ENCODE measurements around the gene OLIG1. TPM values are rescaled to one million over a fixed set of nuclear protein-coding genes. Genes with fewer than 3 reads are reported as not detected.

Gene OLIG1
- total RNA-seq, 1 experiment from 2014 or later, result not detected

GRCh38 chr21:33063375-33063883 is 6.5 kb upstream of the OLIG1 start (continued):
- TF ChIP-seq, protein P1, sequence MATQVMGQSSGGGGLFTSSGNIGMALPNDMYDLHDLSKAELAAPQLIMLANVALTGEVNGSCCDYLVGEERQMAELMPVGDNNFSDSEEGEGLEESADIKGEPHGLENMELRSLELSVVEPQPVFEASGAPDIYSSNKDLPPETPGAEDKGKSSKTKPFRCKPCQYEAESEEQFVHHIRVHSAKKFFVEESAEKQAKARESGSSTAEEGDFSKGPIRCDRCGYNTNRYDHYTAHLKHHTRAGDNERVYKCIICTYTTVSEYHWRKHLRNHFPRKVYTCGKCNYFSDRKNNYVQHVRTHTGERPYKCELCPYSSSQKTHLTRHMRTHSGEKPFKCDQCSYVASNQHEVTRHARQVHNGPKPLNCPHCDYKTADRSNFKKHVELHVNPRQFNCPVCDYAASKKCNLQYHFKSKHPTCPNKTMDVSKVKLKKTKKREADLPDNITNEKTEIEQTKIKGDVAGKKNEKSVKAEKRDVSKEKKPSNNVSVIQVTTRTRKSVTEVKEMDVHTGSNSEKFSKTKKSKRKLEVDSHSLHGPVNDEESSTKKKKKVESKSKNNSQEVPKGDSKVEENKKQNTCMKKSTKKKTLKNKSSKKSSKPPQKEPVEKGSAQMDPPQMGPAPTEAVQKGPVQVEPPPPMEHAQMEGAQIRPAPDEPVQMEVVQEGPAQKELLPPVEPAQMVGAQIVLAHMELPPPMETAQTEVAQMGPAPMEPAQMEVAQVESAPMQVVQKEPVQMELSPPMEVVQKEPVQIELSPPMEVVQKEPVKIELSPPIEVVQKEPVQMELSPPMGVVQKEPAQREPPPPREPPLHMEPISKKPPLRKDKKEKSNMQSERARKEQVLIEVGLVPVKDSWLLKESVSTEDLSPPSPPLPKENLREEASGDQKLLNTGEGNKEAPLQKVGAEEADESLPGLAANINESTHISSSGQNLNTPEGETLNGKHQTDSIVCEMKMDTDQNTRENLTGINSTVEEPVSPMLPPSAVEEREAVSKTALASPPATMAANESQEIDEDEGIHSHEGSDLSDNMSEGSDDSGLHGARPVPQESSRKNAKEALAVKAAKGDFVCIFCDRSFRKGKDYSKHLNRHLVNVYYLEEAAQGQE (IDR thresholded peaks at IDR 0.05; ENCODE audit: low read depth), result no peak
- TF ChIP-seq EGR1 (IDR thresholded peaks at IDR 0.05; ENCODE audit: low read depth), result no peak
- TF ChIP-seq ATF3 (IDR thresholded peaks at IDR 0.05), result no peak

GRCh38 chr21:33063907-33064622 is 5.9 kb upstream of the OLIG1 start:
- DNase-seq (ENCODE audit: low read depth, low spot score) (no peak), ATAC-seq (no peak)
- Histone ChIP-seq H2AFZ (ENCODE audit: low read depth, low read length, poor library complexity, severe bottlenecking) (no peak overlapping the region), H3K27me3 (ENCODE audit: insufficient read depth, low read length) (peaks cover 38% of the 10 kb centered on the region), H3K9me3 (ENCODE audit: control insufficient read depth in 1 of 2, insufficient read depth in 1 of 2, low read depth in 1 of 2, low read length in 2 of 2) (no peaks in the 10 kb centered on the region), H3K9ac (ENCODE audit: low read length) (no peak overlapping the region), H3K27ac (ENCODE audit: low read depth, low read length) (no peak overlapping the region), H3K4me3 (replicated peaks in 1 of 2; ENCODE audit: low read depth in 1 of 2, low read length in 2 of 2) (no peak overlapping the region), H3K4me1 (ENCODE audit: control insufficient read depth in 1 of 2, insufficient read depth in 2 of 2, low read length in 2 of 2) (no peaks in the 10 kb centered on the region), H3K9me2 (ENCODE audit: insufficient read depth) (no peaks in the 10 kb centered on the region), H3K4me2 (ENCODE audit: low read length) (no peak overlapping the region), H3K79me2 (ENCODE audit: insufficient read depth, low read length) (no peaks in the 10 kb centered on the region), H3K36me3 (ENCODE audit: control insufficient read depth in 1 of 2, insufficient read depth in 2 of 2, low read length in 2 of 2) (no peaks in the 10 kb centered on the region), H4K20me1 (ENCODE audit: insufficient read depth) (no peaks in the 10 kb centered on the region)
- ChIA-PET RAD21 (ENCODE audit: low non-redundant PET in 1 of 2, low total read pairs in 2 of 2, uncharacterized antibody in 2 of 2, unreplicated experiment in 2 of 2) (no interaction called here), CTCF (no interaction called here), POLR2A (no interaction called here)
- no peak for TF ChIP-seq FOSL1 (IDR thresholded peaks at IDR 0.05; ENCODE audit: low read depth)
- BruUV-seq (replicated peaks), result no TSS peak
- intact Hi-C loops (cut with micrococcal nuclease), result no loop called here
